HG02885 (cell line): ENCODE results near the gene FAM83B.
"Not testable (repeated sequence)": the region's sequence is repeated elsewhere in the genome, so short reads cannot be mapped to it uniquely, and the experiment has no call there.

Experiments
- ATAC-seq: cut with Tn5 transposase; IDR thresholded peaks from one replicate; pipeline ENCODE4 v1.9.1; 2021; ENCODE audit warnings: mild to moderate bottlenecking; ENCODE audit not compliant: unreplicated experiment, poor library complexity

FAM83B gene

GRCh38 chr6:54856129-54856528, 9.6 kb downstream of the FAM83B start:
- no peak for ATAC-seq

- ATAC-seq: no peak
Observed at GRCh38 chr6:54860132-54860531, 13.6 kb downstream of the FAM83B start.

- no peak for ATAC-seq
Observed at GRCh38 chr6:54860739-54861138, 14.2 kb downstream of the FAM83B start.

- ATAC-seq: no peak
Observed at GRCh38 chr6:54861905-54862616, 15.5 kb downstream of the FAM83B start.

- ATAC-seq: no peak
Observed at GRCh38 chr6:54864272-54864671, 17.7 kb downstream of the FAM83B start.

GRCh38 chr6:54865091-54865631, 18.6 kb downstream of the FAM83B start:
- no peak for ATAC-seq

GRCh38 chr6:54868556-54868955, 22.0 kb downstream of the FAM83B start:
- ATAC-seq: no peak

DNA sequence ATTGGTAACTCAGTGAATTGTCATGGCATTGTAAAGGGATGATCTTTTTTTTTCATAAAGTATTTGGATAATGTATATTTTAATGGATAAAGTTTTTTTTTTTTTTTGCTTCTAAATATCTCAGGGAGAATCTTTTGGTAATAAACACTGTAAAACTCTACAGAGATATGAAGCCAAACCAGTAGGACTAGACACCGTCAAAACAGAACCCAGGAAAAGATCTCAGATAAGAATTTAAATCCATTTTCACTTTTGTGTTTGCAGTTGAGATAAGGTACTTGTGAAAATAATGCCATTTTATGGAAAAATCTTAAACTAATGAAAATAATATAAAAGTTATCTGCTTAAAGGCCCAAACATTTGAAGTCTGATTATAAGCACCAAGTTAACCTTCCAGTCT, 27.0 kb downstream of the FAM83B start:
- no peak for ATAC-seq

DNA sequence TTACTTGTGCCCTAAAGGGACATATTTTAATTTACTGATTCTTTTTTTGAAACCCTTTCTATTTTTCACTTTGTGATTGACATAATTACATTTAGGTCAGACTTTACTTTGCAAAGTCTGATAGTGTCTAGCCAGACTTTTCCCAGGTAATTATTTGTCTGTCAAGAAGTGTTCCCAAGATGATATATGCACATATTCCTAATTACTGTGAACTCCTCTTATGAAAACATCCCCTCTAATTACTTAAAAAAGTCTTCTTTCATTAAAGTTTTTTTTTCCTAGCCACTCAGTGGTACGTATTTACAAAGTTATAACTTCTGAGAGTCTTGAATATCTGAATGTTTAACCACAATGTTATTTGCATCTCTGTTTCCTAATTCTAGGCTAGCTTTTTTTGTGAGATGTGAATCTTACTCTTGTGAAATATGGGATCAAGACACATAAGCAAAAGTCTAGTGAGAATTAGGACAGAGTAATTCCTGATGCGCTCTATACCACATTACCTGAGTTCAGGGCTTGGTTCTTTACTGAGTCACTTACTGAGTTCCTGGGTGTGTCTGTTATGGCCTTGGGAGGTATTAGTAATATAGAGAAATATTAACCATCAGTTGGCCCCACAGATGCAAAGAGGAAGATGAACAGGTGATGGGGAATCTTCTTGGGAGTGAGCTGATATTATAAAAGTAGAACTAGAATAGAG, 27.9 kb downstream of the FAM83B start:
- no peak for ATAC-seq

DNA sequence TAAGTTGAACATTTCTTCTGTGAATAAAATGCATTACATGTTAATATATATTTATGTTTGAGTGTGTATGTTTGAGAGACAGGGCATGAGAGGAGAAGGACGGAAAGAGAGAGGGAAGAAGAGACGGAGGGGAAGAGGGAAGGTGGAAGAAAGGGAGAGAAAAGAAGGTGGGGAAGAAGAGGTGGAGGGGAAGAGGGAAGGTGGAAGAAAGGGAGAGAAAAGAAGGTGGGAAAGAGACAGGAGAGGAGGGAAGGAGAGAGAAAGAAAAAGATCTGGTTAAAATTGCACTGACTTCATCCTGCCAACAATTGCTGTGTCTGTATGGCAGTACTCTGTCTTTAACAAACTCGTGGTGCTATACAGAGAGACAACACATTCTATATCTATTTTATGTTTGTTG, 29.0 kb downstream of the FAM83B start:
- no peak for ATAC-seq

GRCh38 chr6:54876365-54876764, 29.8 kb downstream of the FAM83B start:
- no peak for ATAC-seq

- ATAC-seq: no peak
Observed at GRCh38 chr6:54876871-54877270, 30.3 kb downstream of the FAM83B start.

- peak; percentile 43 for ATAC-seq
Observed at GRCh38 chr6:54877713-54878317, 31.2 kb downstream of the FAM83B start.

DNA sequence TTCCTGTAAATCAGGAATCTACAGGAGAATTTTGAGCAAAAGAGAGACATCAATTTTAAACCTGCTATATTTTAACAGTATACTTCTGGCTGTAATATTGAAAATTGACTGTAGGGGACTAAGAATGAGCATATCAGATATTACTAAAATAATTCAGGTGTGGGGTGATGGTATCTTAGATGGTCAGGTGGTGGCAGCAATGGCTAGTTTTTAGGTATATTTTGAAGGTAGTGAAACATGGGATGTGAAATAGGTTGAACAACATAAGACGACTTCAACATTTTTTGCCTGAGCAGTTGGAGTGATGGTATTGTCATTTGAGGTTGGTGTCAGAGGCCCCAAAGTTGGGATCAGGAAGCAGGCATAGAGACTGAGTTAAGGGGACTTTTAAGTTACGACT, 32.1 kb downstream of the FAM83B start:
- no peak for ATAC-seq

- no peak for ATAC-seq
Observed at GRCh38 chr6:54879188-54879985, 32.8 kb downstream of the FAM83B start.

DNA sequence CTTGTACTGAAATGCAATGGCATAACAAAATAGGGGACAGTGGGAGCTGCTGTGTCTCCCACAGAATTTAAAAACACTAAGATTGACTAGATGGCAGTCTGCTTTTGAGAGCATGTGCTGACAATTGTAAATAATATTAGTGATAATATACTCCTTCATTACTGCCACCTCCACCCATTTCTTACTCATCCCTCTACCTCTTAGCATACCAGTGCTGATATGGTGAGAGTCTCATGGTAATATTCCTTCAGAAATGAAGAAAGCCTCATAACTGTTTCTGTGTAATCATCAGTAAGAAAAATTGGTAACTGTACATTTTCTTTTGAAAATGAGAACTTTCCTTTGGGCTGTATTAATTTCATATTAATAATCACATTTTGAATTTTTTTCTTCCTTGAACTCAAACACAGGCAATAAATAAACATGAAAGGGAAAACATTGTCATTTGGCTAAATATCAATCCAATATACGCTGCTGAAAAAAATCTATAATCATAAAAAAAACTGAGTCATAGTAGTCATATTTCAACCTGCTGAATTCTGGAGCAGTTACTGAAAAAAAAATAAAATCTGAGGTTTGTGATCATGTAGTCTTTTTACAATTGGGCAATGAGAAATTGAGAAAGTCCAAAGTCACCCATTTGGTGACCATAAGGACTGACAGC, 34.6 kb downstream of the FAM83B start:
- no peak for ATAC-seq

DNA sequence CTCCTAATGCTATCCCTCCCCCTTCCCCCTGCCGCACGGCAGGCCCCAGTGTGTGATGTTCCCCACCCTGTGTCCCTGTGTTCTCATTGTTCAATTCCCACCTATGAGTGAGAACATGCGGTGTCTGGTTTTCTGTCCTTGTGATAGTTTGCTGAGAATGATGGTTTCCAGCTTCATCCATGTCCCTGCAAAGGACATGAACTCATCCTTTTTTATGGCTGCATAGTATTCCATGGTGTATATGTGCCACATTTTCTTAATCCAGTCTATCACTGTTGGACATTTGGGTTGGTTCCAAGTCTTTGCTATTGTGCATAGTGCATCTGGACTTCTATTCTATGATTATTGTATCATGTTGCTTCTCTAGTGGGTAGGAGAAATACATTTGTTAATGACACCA, 35.3 kb downstream of the FAM83B start:
- not testable (repeated sequence) for ATAC-seq

DNA sequence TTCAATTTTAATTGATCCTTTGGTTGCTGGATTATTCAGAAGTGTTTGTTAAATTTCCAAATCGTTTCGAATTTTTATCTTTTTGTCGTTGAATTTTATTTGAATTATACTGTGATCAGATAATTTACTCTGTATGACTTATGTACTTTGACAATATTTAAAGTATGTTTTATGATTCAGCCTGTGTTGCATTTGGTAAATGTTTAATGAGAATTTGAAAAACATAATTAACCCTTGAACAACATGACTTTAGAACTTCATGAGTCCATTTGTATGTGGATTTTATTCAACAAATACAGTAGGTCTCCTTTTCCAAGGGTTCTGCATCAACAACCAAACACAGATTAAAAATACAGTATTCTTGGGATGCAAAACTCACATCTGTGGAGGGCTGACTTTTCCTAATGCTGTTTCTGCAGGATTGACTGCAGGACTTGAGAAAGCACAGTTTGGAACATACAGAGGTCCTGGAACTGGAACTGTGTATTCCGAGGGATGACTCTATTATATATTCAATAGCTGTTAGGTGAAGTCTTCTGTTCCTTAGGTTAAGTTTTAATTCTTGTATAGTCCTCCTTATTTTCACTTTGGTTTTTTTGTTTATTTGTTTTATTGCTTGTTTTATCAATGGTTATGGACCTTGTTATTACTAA, 40.5 kb downstream of the FAM83B start:
- no peak for ATAC-seq

DNA sequence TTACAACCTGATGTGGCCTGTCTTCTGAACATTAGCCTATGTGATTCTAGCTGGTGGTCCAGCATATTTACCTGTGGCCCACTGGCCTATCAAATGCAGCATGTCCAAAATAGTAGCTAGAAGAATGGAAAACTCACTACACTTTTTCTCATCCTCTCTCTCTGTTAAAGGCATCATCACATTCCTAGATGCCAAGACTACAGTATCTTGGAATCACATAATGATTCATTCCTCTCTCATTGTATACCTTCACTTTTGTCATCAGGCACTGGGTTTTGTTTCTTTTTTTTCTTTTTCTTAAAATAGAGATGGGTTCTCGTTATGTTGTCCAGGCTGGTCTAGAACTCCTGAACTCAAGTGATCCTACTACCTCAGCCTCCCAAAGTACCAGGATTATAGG, 45.0 kb downstream of the FAM83B start:
- ATAC-seq: no peak

DNA sequence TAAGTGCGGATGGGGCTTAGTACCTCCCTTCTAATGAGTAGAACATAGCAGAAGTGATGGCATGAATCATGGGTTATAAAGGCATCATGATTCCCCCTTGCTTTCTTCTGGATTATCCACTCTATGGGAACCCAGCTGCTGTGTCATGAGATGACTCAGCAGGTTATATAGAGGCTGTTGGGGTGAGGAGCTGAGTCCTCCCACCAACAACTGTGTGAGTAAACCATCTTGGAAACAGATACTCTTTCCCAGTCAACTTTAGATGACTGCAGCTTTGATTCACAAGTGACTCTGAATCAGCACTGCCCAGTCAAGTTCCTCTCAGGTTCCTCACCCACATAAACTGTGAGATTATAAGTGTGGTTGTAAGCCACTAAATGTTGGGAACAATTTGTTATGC, 46.3 kb downstream of the FAM83B start:
- no peak for ATAC-seq
